H1 (cell line): ENCODE measurements around the gene RAP1A. TPM values are rescaled to one million over a fixed set of nuclear protein-coding genes. Genes with fewer than 3 reads are reported as not detected.

Experiments used
- ASH2L ChIP-seq: fragments of 200-600, 300-600 bp; sonication (generic); IDR thresholded peaks from one replicate; pipeline ENCODE4 v1.7.1; 2017; ENCODE audit warnings: low read length
- ATF2 ChIP-seq: IDR thresholded peaks from 2 replicates; pipeline ENCODE4 v1.6.1; 2012; ENCODE audit warnings: low read length, inconsistent platforms
- ATF3 ChIP-seq: IDR thresholded peaks from 2 replicates; pipeline ENCODE4 v1.6.1; 2011; ENCODE audit warnings: low read depth, mild to moderate bottlenecking, low read length; ENCODE audit not compliant: insufficient read depth
- RXRA ChIP-seq: IDR thresholded peaks from 2 replicates; pipeline ENCODE4 v1.6.1; 2011; ENCODE audit warnings: low read depth, mild to moderate bottlenecking, low read length, moderate library complexity; ENCODE audit not compliant: insufficient read depth
- SRF ChIP-seq: IDR thresholded peaks from 2 replicates; pipeline ENCODE4 v1.6.1; 2011; ENCODE audit warnings: mild to moderate bottlenecking, low read depth, low read length, moderate library complexity
- SUZ12 ChIP-seq: fragments of 200-600 bp; sonication (generic); IDR thresholded peaks from 2 replicates; pipeline ENCODE4 v1.6.1; 2012; ENCODE audit warnings: mild to moderate bottlenecking, inconsistent platforms, low read length, moderate library complexity, mixed read lengths
- polyA plus RNA-seq, 7 experiments: library from polyadenylated mRNA; depleted of rRNA in 3 of 7; stranded (reverse) in 5 of 7; unstranded in 2 of 7; fragments of >200 nt in 5 of 7; fragments of 200-250 nt in 2 of 7; gene quantifications; 1 replicate in 5 of 7; 2 replicates in 1 of 7; 4 replicates in 1 of 7; pipeline versions ENCODE4 v1.2.1 to v1.2.3, GENCODE V29; 2011 to 2013; ENCODE audit warnings: missing spikeins in 2 of 7, mixed read lengths in 2 of 7
- total RNA-seq: library from RNA; stranded (reverse); fragmentation: NEBNext Ultra II Directional; extraction: Animal tissue kit (Norgen Biotek cat#: 25700); gene quantifications from 2 replicates; pipeline ENCODE4 v1.2.1, GENCODE V29; 2021

Gene RAP1A
- total and polyA plus RNA-seq, 2 of the 8 experiments (the other 6 are each of a cell fraction or from before 2014, with no cell fraction given): 10.9 to 35.8 TPM

GRCh38 chr1:111647736-111648135, 28.1 kb downstream of the RAP1A start (continued):
- TF ChIP-seq ATF3: no peak
- no peak for TF ChIP-seq SRF
- no peak for TF ChIP-seq ASH2L
- TF ChIP-seq RXRA: no peak
- no peak for TF ChIP-seq SUZ12
- TF ChIP-seq ATF2: no peak
